Skeletal muscle tissue (tissue), 4 donors: ENCODE measurements around the gene SLC5A3. TPM values are rescaled to one million over a fixed set of nuclear protein-coding genes. Genes with fewer than 3 reads are reported as not detected.

Source experiments
- H3K27ac ChIP-seq: one replicate; pipeline ENCODE4 v1.7.0; 2013; ENCODE audit warnings: mild to moderate bottlenecking, low read depth, low read length, inconsistent platforms
- H3K27me3 ChIP-seq, 3 donors: one replicate each; pipeline ENCODE4 v1.7.0; 2013; ENCODE audit warnings: low read length in 3 of 3; ENCODE audit not compliant: control insufficient read depth in 3 of 3, insufficient read depth in 3 of 3
- H3K36me3 ChIP-seq, 3 donors: one replicate each; pipeline ENCODE4 v1.7.0; 2013; ENCODE audit warnings: low read length in 3 of 3; ENCODE audit not compliant: control insufficient read depth in 3 of 3, insufficient read depth in 3 of 3
- H3K4me1 ChIP-seq, 3 donors: one replicate each; pipeline ENCODE4 v1.7.0; 2013; ENCODE audit warnings: low read length in 3 of 3, mild to moderate bottlenecking in 3 of 3; ENCODE audit not compliant: control insufficient read depth in 3 of 3, insufficient read depth in 3 of 3
- H3K4me3 ChIP-seq, 3 donors: one replicate each; pipeline ENCODE4 v1.7.0; 2013; ENCODE audit warnings: low read length in 3 of 3
- H3K9ac ChIP-seq, 3 donors: one replicate each; pipeline ENCODE4 v1.7.0; 2013; ENCODE audit warnings: low read length in 3 of 3, mild to moderate bottlenecking in 3 of 3, moderate library complexity in 2 of 3, low read depth in 1 of 3
- H3K9me3 ChIP-seq, 3 donors: one replicate each; pipeline ENCODE4 v1.7.0; 2013; ENCODE audit warnings: low read length in 3 of 3; ENCODE audit not compliant: control insufficient read depth in 3 of 3
- total RNA-seq: library from RNA; depleted of rRNA; stranded (reverse); fragments of >200 nt; gene quantifications from one replicate; pipeline ENCODE4 v1.2.3, GENCODE V29; 2014
- donor health status: Osteomylitis.

The SLC5A3 gene
- total RNA-seq, 1 donor from 2014 or later: 21.4 TPM

GRCh38 chr21:34093083-34093482 is 19.7 kb downstream of the SLC5A3 start:
- peaks cover 0 to 8% (median 2%) of the 10 kb centered on the region in 3 donors for H3K4me1 ChIP-seq
- no peaks in the 10 kb centered on the region for H3K9me3 ChIP-seq
- H3K36me3 ChIP-seq: peaks cover 6 to 17% (median 10%) of the 10 kb centered on the region in 3 donors
- no peak overlapping the region for H3K9ac ChIP-seq
- no peaks in the 10 kb centered on the region for H3K27me3 ChIP-seq
- no peak overlapping the region for H3K4me3 ChIP-seq
- H3K27ac ChIP-seq: no peak overlapping the region

- Histone ChIP-seq H3K36me3 (peaks cover 6 to 17% (median 10%) of the 10 kb centered on the region in 3 donors), H3K4me3 (no peak overlapping the region), H3K4me1 (peaks cover 0 to 13% (median 5%) of the 10 kb centered on the region in 3 donors), H3K9me3 (no peaks in the 10 kb centered on the region), H3K27me3 (no peaks in the 10 kb centered on the region), H3K27ac (no peak overlapping the region), H3K9ac (no peak overlapping the region)
Measured at GRCh38 chr21:34094949-34095348, 21.6 kb downstream of the SLC5A3 start.

GRCh38 chr21:34097442-34097841 is 24.1 kb downstream of the SLC5A3 start:
- Histone ChIP-seq H3K27ac (no peak overlapping the region), H3K4me1 (peaks cover 0 to 20% (median 5%) of the 10 kb centered on the region in 3 donors)

GRCh38 chr21:34100337-34100736 is 27.0 kb downstream of the SLC5A3 start:
- no peaks in the 10 kb centered on the region for H3K9me3 ChIP-seq
- peaks cover 0 to 20% (median 6%) of the 10 kb centered on the region in 3 donors for H3K4me1 ChIP-seq
- no peaks in the 10 kb centered on the region for H3K27me3 ChIP-seq
- no peak overlapping the region for H3K4me3 ChIP-seq
- peaks cover 6 to 12% (median 7%) of the 10 kb centered on the region in 3 donors for H3K36me3 ChIP-seq
- no peak overlapping the region for H3K27ac ChIP-seq
- no peak overlapping the region for H3K9ac ChIP-seq

More at GRCh38 chr21:34097442-34097841, 24.1 kb downstream of the SLC5A3 start:
- H3K4me3 ChIP-seq: no peak overlapping the region
- H3K9ac ChIP-seq: no peak overlapping the region
- H3K36me3 ChIP-seq: peaks cover 6 to 17% (median 10%) of the 10 kb centered on the region in 3 donors
- no peaks in the 10 kb centered on the region for H3K9me3 ChIP-seq
- H3K27me3 ChIP-seq: no peaks in the 10 kb centered on the region

- H3K9ac ChIP-seq: no peak overlapping the region
- H3K27ac ChIP-seq: no peak overlapping the region
- no peak overlapping the region for H3K4me3 ChIP-seq
- H3K27me3 ChIP-seq: no peaks in the 10 kb centered on the region
- no peaks in the 10 kb centered on the region for H3K9me3 ChIP-seq
- peaks cover 6 to 7% (median 7%) of the 10 kb centered on the region in 3 donors for H3K36me3 ChIP-seq
- peaks cover 0 to 20% (median 6%) of the 10 kb centered on the region in 3 donors for H3K4me1 ChIP-seq
Measured at GRCh38 chr21:34100790-34101189, 27.4 kb downstream of the SLC5A3 start.

- Histone ChIP-seq H3K36me3 (no peaks in the 10 kb centered on the region), H3K4me1 (peaks cover 0 to 4% (median 3%) of the 10 kb centered on the region in 3 donors), H3K27me3 (no peaks in the 10 kb centered on the region), H3K27ac (no peak overlapping the region), H3K9ac (no peak overlapping the region), H3K4me3 (no peak overlapping the region), H3K9me3 (no peaks in the 10 kb centered on the region)
Measured at GRCh38 chr21:34105947-34106541, 32.7 kb downstream of the SLC5A3 start.

- H3K27ac ChIP-seq: no peak overlapping the region
- no peak overlapping the region for H3K4me3 ChIP-seq
- no peak overlapping the region for H3K9ac ChIP-seq
Measured at GRCh38 chr21:34107606-34108005, 34.2 kb downstream of the SLC5A3 start.

GRCh38 chr21:34109075-34109474 is 35.7 kb downstream of the SLC5A3 start:
- Histone ChIP-seq H3K36me3 (no peaks in the 10 kb centered on the region), H3K27ac (no peak overlapping the region), H3K4me3 (no peak overlapping the region), H3K27me3 (no peaks in the 10 kb centered on the region), H3K9me3 (no peaks in the 10 kb centered on the region), H3K4me1 (peaks cover 0 to 9% (median 7%) of the 10 kb centered on the region in 3 donors), H3K9ac (no peak overlapping the region)

More at GRCh38 chr21:34107606-34108005, 34.2 kb downstream of the SLC5A3 start:
- H3K9me3 ChIP-seq: no peaks in the 10 kb centered on the region
- peaks cover 0 to 4% (median 0%) of the 10 kb centered on the region in 3 donors for H3K4me1 ChIP-seq
- no peaks in the 10 kb centered on the region for H3K36me3 ChIP-seq
- no peaks in the 10 kb centered on the region for H3K27me3 ChIP-seq

GRCh38 chr21:34110594-34111202 is 37.3 kb downstream of the SLC5A3 start:
- Histone ChIP-seq H3K27ac (no peak overlapping the region), H3K27me3 (no peaks in the 10 kb centered on the region), H3K9me3 (no peaks in the 10 kb centered on the region), H3K4me1 (peaks cover 0 to 10% (median 8%) of the 10 kb centered on the region in 3 donors), H3K36me3 (no peaks in the 10 kb centered on the region), H3K4me3 (no peak overlapping the region), H3K9ac (no peak overlapping the region)

- Histone ChIP-seq H3K36me3 (no peaks in the 10 kb centered on the region), H3K9ac (no peak overlapping the region), H3K9me3 (no peaks in the 10 kb centered on the region), H3K27ac (no peak overlapping the region), H3K27me3 (no peaks in the 10 kb centered on the region), H3K4me1 (peaks cover 0 to 10% (median 10%) of the 10 kb centered on the region in 3 donors), H3K4me3 (no peak overlapping the region)
Measured at GRCh38 chr21:34112316-34113033, 39.1 kb downstream of the SLC5A3 start.
